Thymus (tissue), 11 donors: ENCODE measurements around the gene MRPS18A. TPM values are rescaled to one million over a fixed set of nuclear protein-coding genes. Genes with fewer than 3 reads are reported as not detected.

ENCODE experiments used
- DNase-seq, 9 donors: peaks; one replicate each; pipeline ENCODE4 v3.0.0-alpha.2; 2013; ENCODE audit warnings: low spot score in 9 of 9, low read depth in 6 of 9, missing footprints in 1 of 9
- H3K27ac ChIP-seq, 2 donors: one replicate each; pipeline ENCODE4 v1.5.1; 2013; ENCODE audit warnings: control low read depth in 1 of 2, low read depth in 1 of 2, low read length in 1 of 2, mild to moderate bottlenecking in 1 of 2, moderate library complexity in 1 of 2
- H3K27me3 ChIP-seq, 2 donors: one replicate each; pipeline ENCODE4 v1.5.1; 2013; ENCODE audit warnings: low read length in 1 of 2; ENCODE audit not compliant: control insufficient read depth in 2 of 2, insufficient read depth in 1 of 2
- H3K36me3 ChIP-seq, 2 donors: one replicate each; pipeline ENCODE4 v1.5.1; 2013; ENCODE audit warnings: low read length in 1 of 2, mild to moderate bottlenecking in 1 of 2, moderate library complexity in 1 of 2; ENCODE audit not compliant: control insufficient read depth in 2 of 2, insufficient read depth in 2 of 2
- H3K4me1 ChIP-seq, 2 donors: one replicate each; pipeline ENCODE4 v1.5.1; 2013; ENCODE audit warnings: low read length in 2 of 2; ENCODE audit not compliant: control insufficient read depth in 2 of 2, insufficient read depth in 2 of 2
- H3K4me3 ChIP-seq, 2 donors: one replicate each; pipeline ENCODE4 v1.5.1; 2013; ENCODE audit warnings: low read length in 2 of 2, control low read depth in 1 of 2, mild to moderate bottlenecking in 1 of 2
- H3K9me3 ChIP-seq, 2 donors: one replicate each; pipeline ENCODE4 v1.5.1; 2013; ENCODE audit warnings: low read length in 1 of 2, mild to moderate bottlenecking in 1 of 2; ENCODE audit not compliant: control insufficient read depth in 2 of 2, insufficient read depth in 1 of 2
- WGBS: extraction: QIAGEN DNeasy Blood & Tissue Kit; methylation state at CpG from one replicate; pipeline ENCODE4 v1.1.7; 2013; 5-methylcytosine and 5-hydroxymethylcytosine counted together
- polyA plus RNA-seq: library from polyadenylated mRNA; stranded (reverse); fragments of 200-250 nt; gene quantifications from one replicate; pipeline ENCODE4 v1.2.3, GENCODE V29; 2013
- total RNA-seq: library from RNA; stranded (reverse); fragments of 120-200 nt; gene quantifications from one replicate; pipeline ENCODE4 v1.2.4, GENCODE V29; 2013
- donor health status: healthy.

Gene MRPS18A
- total and polyA plus RNA-seq, 2 donors, result 28.1 to 49.5 TPM

GRCh38 chr6:43695215-43695966 lies 7.8 kb upstream of the MRPS18A start:
- H3K9me3 ChIP-seq, result no peaks in the 10 kb centered on the region
- H3K4me3 ChIP-seq, result no peak overlapping the region
- H3K27me3 ChIP-seq, result peaks cover 4 to 5% of the 10 kb centered on the region in 2 donors
- H3K4me1 ChIP-seq, result peaks cover 0 to 12% of the 10 kb centered on the region in 2 donors
- H3K27ac ChIP-seq, result no peak overlapping the region
- no peak for DNase-seq
- H3K36me3 ChIP-seq, result no peaks in the 10 kb centered on the region
- WGBS, result 91% methylated on average over 9 of the region's 9 CpGs

GRCh38 chr6:43689421-43689820 lies 1.8 kb upstream of the MRPS18A start:
- WGBS, result 83% methylated on average over 2 of the region's 2 CpGs
- Histone ChIP-seq H3K9me3 (no peaks in the 10 kb centered on the region), H3K4me1 (peaks cover 10 to 13% of the 10 kb centered on the region in 2 donors), H3K4me3 (no peak overlapping the region), H3K27ac (no peak overlapping the region), H3K27me3 (peaks cover 4% of the 10 kb centered on the region in 2 donors), H3K36me3 (peaks cover 0 to 3% of the 10 kb centered on the region in 2 donors)
- no peak for DNase-seq

DNA sequence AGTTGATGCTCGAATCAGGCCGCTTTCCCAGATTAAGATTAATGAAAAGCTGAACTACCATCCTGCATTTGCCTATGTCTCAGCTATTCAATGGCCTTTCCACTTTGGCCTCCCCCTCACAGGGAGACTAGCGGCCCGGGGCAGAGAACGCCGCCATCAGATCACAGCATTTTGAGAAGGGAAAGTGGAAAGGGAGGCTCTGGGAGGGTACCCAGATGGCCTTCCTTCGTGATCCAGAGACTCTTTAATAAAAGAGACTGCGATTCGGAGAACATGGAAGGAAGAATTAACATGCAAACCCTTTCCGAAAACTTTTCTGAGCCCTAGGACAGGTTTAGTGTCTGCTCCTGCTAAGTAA lies 533 bp downstream of the MRPS18A start:
- Histone ChIP-seq H3K4me3 (peak overlapping the region; percentile 96 to 98), H3K9me3 (no peaks in the 10 kb centered on the region), H3K4me1 (peaks cover 10 to 13% of the 10 kb centered on the region in 2 donors), H3K27ac (no peak overlapping the region), H3K27me3 (peaks cover 4% of the 10 kb centered on the region in 2 donors), H3K36me3 (peaks cover 3 to 10% of the 10 kb centered on the region in 2 donors)
- no peak for DNase-seq
- 15% methylated on average over 10 of the region's 10 CpGs for WGBS

DNA sequence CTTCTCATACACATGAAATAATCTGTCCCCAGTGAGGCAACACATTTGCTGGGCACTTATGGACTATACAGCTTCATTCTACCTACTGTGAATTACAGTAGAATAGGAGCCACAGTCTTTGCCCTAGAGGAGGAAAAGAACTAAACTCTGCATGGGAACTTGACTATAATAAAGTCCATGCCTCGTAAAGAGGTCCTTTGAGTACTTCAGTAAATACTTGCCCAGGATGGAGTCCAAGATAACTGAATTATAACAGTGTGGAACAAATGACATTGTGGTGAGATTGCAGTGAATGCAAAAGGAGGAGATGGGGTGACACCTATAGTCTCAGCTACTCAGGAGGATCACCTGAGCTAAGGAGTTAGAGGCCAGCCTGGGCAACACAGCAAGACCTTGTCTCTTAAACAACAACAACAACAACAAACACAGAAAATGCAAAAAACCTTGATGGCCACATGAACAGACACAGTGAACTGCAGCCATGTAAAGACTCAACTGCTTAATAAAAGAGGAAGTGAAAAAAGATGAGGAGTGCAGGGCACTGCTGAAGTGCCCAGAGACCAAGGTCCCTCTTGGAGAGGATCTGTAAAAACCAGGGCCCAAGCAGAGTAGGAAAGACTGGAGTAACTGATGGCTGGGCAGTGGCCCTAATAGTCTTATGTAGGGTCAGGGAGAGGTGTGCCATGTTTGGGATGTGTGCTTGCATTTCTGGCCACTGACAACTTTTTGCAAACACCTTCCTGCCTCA lies 3.7 kb downstream of the MRPS18A start:
- no peak for DNase-seq
- H3K27me3 ChIP-seq, result no peaks in the 10 kb centered on the region
- peaks cover 10 to 13% of the 10 kb centered on the region in 2 donors for H3K4me1 ChIP-seq
- H3K27ac ChIP-seq, result no peak overlapping the region
- WGBS, result 93% methylated on average over 1 of the region's 1 CpG
- H3K36me3 ChIP-seq, result peaks cover 22 to 33% of the 10 kb centered on the region in 2 donors
- H3K4me3 ChIP-seq, result no peak overlapping the region
- H3K9me3 ChIP-seq, result no peaks in the 10 kb centered on the region

DNA sequence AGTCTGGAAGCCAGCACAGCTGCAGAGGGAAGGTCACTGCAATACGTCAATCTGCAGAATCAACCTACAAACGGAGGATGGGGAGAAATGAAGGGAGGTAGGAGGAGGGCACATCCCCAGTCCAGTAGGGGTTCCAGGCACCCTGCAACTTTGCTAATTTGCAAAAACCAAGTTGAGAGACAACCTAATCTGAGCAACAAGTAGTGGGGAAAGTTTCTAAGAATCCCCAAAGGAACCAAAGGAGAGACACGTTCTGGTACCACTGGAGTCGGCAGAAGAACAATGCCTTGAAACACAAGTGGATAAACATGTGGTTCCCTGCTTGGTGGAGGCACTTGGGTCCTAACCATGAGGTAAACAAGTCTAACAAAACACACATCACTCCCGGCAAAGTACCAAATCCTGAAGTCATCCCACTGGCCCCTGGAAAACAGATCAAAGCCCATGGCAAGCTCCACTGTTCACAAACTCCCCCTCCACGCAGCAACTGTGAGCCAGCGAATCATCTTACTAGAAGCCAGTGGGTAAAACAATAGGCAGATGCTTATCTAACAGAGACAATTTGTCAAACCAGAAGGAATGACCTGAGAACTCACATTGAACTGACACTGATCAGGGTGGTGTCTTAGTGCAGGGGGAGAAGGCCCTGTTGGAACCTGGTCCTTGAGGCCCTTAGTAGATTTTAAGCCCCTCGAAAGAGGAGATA lies 4.7 kb downstream of the MRPS18A start:
- Histone ChIP-seq H3K4me3 (no peak overlapping the region), H3K9me3 (no peaks in the 10 kb centered on the region), H3K36me3 (peaks cover 29 to 43% of the 10 kb centered on the region in 2 donors), H3K27me3 (no peaks in the 10 kb centered on the region), H3K4me1 (peaks cover 9 to 10% of the 10 kb centered on the region in 2 donors), H3K27ac (no peak overlapping the region)
- no peak for DNase-seq
- WGBS, result 96% methylated on average over 8 of the region's 8 CpGs

- Histone ChIP-seq H3K9me3 (no peaks in the 10 kb centered on the region), H3K27ac (no peak overlapping the region), H3K4me3 (no peak overlapping the region), H3K4me1 (no peaks in the 10 kb centered on the region), H3K27me3 (no peaks in the 10 kb centered on the region), H3K36me3 (peaks cover 45 to 58% of the 10 kb centered on the region in 2 donors)
- WGBS, result over 99% methylated on average over 5 of the region's 5 CpGs
- DNase-seq, result no peak
Measured at GRCh38 chr6:43681303-43681702, 6.3 kb downstream of the MRPS18A start.

GRCh38 chr6:43680308-43681200 lies 7.0 kb downstream of the MRPS18A start:
- H3K9me3 ChIP-seq, result no peaks in the 10 kb centered on the region
- peaks cover 48 to 65% of the 10 kb centered on the region in 2 donors for H3K36me3 ChIP-seq
- DNase-seq, result no peak
- H3K27me3 ChIP-seq, result no peaks in the 10 kb centered on the region
- WGBS, result 97% methylated on average over 11 of the region's 11 CpGs
- H3K27ac ChIP-seq, result no peak overlapping the region
- no peak overlapping the region for H3K4me3 ChIP-seq
- H3K4me1 ChIP-seq, result no peaks in the 10 kb centered on the region

GRCh38 chr6:43679057-43679456 lies 8.5 kb downstream of the MRPS18A start:
- peaks cover 60 to 78% of the 10 kb centered on the region in 2 donors for H3K36me3 ChIP-seq
- 97% methylated on average over 6 of the region's 6 CpGs for WGBS
- no peaks in the 10 kb centered on the region for H3K4me1 ChIP-seq
- no peaks in the 10 kb centered on the region for H3K9me3 ChIP-seq
- no peaks in the 10 kb centered on the region for H3K27me3 ChIP-seq
- DNase-seq, result no peak
- H3K4me3 ChIP-seq, result no peak overlapping the region
- no peak overlapping the region for H3K27ac ChIP-seq
